ENCODE results near the gene TGIF2. TPM values are rescaled to one million over a fixed set of nuclear protein-coding genes. Genes with fewer than 3 reads are reported as not detected.

Gene TGIF2
- total RNA-seq, 1 experiment from 2014 or later: 81.7 TPM

DNA sequence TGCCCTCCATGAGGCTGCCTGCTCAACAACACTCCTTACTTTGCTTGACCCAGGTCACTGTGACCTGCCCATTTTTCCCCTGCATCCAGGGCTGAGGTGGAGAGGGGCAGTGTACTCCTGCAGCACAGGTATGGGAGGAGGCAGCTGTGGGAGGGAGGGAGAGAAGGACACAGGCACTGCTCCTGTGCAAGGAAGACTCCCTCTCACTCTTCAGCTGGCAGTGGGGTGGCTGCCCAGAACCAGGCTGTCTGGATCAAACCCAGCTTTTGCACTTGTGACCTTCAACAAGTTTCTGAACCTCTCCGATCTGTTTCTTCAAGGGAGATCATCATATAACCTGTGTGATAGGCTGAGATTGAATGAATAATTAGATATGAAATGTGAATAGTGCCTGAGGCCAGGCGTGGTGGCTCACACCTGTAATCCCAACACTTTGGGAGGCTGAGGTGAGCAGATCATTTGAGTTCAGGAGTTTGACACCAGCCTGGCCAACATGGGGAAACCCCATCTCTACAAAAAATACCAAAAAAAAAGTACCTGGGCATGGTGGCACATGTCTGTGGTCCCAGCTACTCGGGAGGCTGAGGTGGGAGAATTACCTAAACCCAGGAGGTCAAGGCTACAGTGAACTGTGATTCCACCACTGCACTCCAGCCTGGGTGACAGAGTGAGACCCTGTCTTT is 14.1 kb downstream of the TGIF2 start:
- Histone ChIP-seq H2BK120ac (ENCODE audit: low read depth, low read length, poor library complexity, severe bottlenecking) (no peak overlapping the region), H2AK5ac (ENCODE audit: insufficient read length, low read length) (no peak overlapping the region), H2BK20ac (ENCODE audit: low read depth, low read length, poor library complexity, severe bottlenecking) (no peak overlapping the region), H3K18ac (ENCODE audit: insufficient read length, low read depth, low read length) (no peak overlapping the region), H2AFZ (ENCODE audit: low read length) (no peak overlapping the region), H3K9ac (ENCODE audit: extremely low read depth, insufficient read length, low read length) (no peak overlapping the region), H3K56ac (ENCODE audit: insufficient read length, low read depth, low read length) (no peak overlapping the region), H2BK12ac (ENCODE audit: insufficient read length, low read depth, low read length) (no peak overlapping the region), H3T11ph (ENCODE audit: low read length) (no peak overlapping the region), H4K8ac (replicated peaks; ENCODE audit: insufficient read length, low read depth, low read length) (no peak overlapping the region), H3K14ac (ENCODE audit: insufficient read depth, low read length) (no peak overlapping the region), H3K4me2 (ENCODE audit: insufficient read depth, insufficient read length, low read length) (no peak overlapping the region), H2BK15ac (ENCODE audit: low read depth, low read length) (no peak overlapping the region), H4K91ac (ENCODE audit: insufficient read length, low read depth, low read length) (no peak overlapping the region), H2BK5ac (ENCODE audit: insufficient read length, low read length) (no peak overlapping the region), H3K27ac (ENCODE audit: insufficient read length, low read depth, low read length) (no peak overlapping the region), H4K5ac (ENCODE audit: insufficient read length, low read depth, low read length) (no peak overlapping the region), H3K4me1 (ENCODE audit: insufficient read depth, low read length) (peaks cover 11% of the 10 kb centered on the region), H3K23me2 (ENCODE audit: insufficient read length, low read depth, low read length, poor library complexity, severe bottlenecking) (peaks cover 4% of the 10 kb centered on the region), H3K79me1 (ENCODE audit: insufficient read depth, low read depth, low read length, poor library complexity, severe bottlenecking) (no peaks in the 10 kb centered on the region), H3K27me3 (ENCODE audit: insufficient read depth, low read length) (no peaks in the 10 kb centered on the region), H3K79me2 (ENCODE audit: insufficient read depth, low read length) (no peaks in the 10 kb centered on the region), H4K20me1 (ENCODE audit: control insufficient read depth, insufficient read depth, insufficient read length) (no peaks in the 10 kb centered on the region), H3K9me3 (ENCODE audit: control insufficient read depth, low read depth, low read length) (no peaks in the 10 kb centered on the region), H3K4ac (ENCODE audit: low read depth, low read length) (no peak overlapping the region), H3K23ac (ENCODE audit: insufficient read length, low read depth, low read length) (no peak overlapping the region)
- DNase-seq: no peak
- no peaks in the 10 kb centered on the region; a peak in 1 of 5 replicates for H3K9me3 Mint-ChIP-seq
- TF ChIP-seq, protein P1, sequence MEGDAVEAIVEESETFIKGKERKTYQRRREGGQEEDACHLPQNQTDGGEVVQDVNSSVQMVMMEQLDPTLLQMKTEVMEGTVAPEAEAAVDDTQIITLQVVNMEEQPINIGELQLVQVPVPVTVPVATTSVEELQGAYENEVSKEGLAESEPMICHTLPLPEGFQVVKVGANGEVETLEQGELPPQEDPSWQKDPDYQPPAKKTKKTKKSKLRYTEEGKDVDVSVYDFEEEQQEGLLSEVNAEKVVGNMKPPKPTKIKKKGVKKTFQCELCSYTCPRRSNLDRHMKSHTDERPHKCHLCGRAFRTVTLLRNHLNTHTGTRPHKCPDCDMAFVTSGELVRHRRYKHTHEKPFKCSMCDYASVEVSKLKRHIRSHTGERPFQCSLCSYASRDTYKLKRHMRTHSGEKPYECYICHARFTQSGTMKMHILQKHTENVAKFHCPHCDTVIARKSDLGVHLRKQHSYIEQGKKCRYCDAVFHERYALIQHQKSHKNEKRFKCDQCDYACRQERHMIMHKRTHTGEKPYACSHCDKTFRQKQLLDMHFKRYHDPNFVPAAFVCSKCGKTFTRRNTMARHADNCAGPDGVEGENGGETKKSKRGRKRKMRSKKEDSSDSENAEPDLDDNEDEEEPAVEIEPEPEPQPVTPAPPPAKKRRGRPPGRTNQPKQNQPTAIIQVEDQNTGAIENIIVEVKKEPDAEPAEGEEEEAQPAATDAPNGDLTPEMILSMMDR (conservative IDR thresholded peaks at IDR 0.05): no peak
- H3K27me3 Mint-ChIP-seq (ENCODE audit: low read depth): no peaks in the 10 kb centered on the region
- H3K4me3 Mint-ChIP-seq: no peak overlapping the region
- H3K36me3 Mint-ChIP-seq (ENCODE audit: insufficient read depth in 1 of 3, low read depth in 3 of 3): peaks cover 39 to 51% (median 45%) of the 10 kb centered on the region in 3 experiments
- peak overlapping the region in 2 of 3 experiments; percentile 79 to 98; a peak in 3 of 7 replicates for H3K27ac Mint-ChIP-seq
- WGBS (ENCODE audit: extremely low coverage, insufficient read length, low lambda C conversion rate): no CpG with 5 or more reads among the region's 3 CpGs
- peaks cover 51 to 60% of the 10 kb centered on the region in 2 experiments for H3K4me1 Mint-ChIP-seq
